Pancreas (tissue), 10 donors: ENCODE data around the gene SH2D1B. TPM values are rescaled to one million over a fixed set of nuclear protein-coding genes. Genes with fewer than 3 reads are reported as not detected.

Experiments
- ATAC-seq, 4 donors: fragments of 200-7000 bp; cut with Tn5 transposase; one replicate each; pipeline versions ENCODE4 v1.8.0 to v1.9.1; 2020; ENCODE audit warnings: mild to moderate bottlenecking in 4 of 4, moderate library complexity in 4 of 4
- DNase-seq, 6 donors: peaks; one replicate each; pipeline ENCODE4 v3.0.0-alpha.2; 2020
- FAIRE-seq: peaks from 2 replicates; lab custom pipeline; 2012; peaks lifted over from hg19 to GRCh38; lab: Jason Lieb, UNC
- H3K27ac ChIP-seq, 4 donors: fragments of 200-600 bp; sonication (generic); 1 replicate in 3 of 4; 2 replicates in 1 of 4; pipeline versions ENCODE4 v1.5.0 to v1.8.0; 2020
- H3K27me3 ChIP-seq, 4 donors: fragments of 200-600 bp; one replicate each; pipeline ENCODE4 v1.8.0; 2021
- H3K36me3 ChIP-seq, 3 donors: fragments of 200-600 bp; sonication (generic) in 1 of 3; one replicate each; pipeline versions ENCODE4 v1.5.0 to v1.8.0; 2020 to 2021
- H3K4me1 ChIP-seq, 3 donors: fragments of 200-600 bp; one replicate each; pipeline ENCODE4 v1.8.0; 2021
- H3K4me3 ChIP-seq, 4 donors: fragments of 200-600 bp; sonication (generic) in 2 of 4; one replicate each; pipeline versions ENCODE4 v1.5.0 to v1.8.0; 2020 to 2021
- H3K9me3 ChIP-seq, 4 donors: fragments of 200-600 bp; one replicate each; pipeline ENCODE4 v1.8.0; 2021
- WGBS, 2 donors: extraction: QIAGEN DNeasy Blood & Tissue Kit; methylation state at CpG; one replicate each; pipeline ENCODE4 v1.1.7; 2013; 5-methylcytosine and 5-hydroxymethylcytosine counted together
- intact Hi-C, 3 donors: fragments of 100-400 bp; cut with DNase I; formaldehyde crosslinking; loops; one replicate each; pipeline versions ENCODE4 v1.11.1 to v1.14.2; 2022
- polyA plus RNA-seq, 2 donors: library from polyadenylated mRNA; stranded (reverse); fragments of 200-250 nt; gene quantifications; one replicate each; pipeline ENCODE4 v1.2.3, GENCODE V29; 2013
- total RNA-seq, 6 donors: library from RNA; stranded (reverse); fragmentation: NEBNext Ultra II Directional in 4 of 6; extraction: Animal tissue kit (Norgen Biotek cat#: 25700) in 4 of 6; gene quantifications; one replicate each; pipeline versions ENCODE4 v1.2.1 to v1.2.4, GENCODE V29; 2021 to 2023
- TF ChIP-seq, protein P1 (sequence below), 4 donors: fragments of 200-600 bp; sonication (generic) in 3 of 4; IDR thresholded peaks; one replicate each; pipeline versions ENCODE4 v1.5.0 to v1.8.0; 2021; ENCODE audit warnings: antibody characterized with exemption in 4 of 4
- donor health status: healthy with polysubstance abuse.
- donor health status: DM: no; HTN: no; CAD: no; lungs with moderate emphysema.
- donor health status: DM: no; HTN: no; CAD: no.
- donor health status: control.
- donor health status: control.
- donor health status: Bipolar disorder and iron deficiency.
- donor health status: DM: yes; HTN: yes; CAD: no.
- donor health status: DM: no; HTN: no; CAD: no.
- donor health status: DM: no; HTN: no; CAD: no.
- donor health status: DM: yes; HTN: yes; CAD: no.

Gene SH2D1B
- total and polyA plus RNA-seq, 8 donors = 0.06 TPM; not detected in 7

GRCh38 chr1:162391790-162392563, 20.0 kb downstream of the SH2D1B start:
- Histone ChIP-seq H3K27ac (no peak overlapping the region), H3K27me3 (no peaks in the 10 kb centered on the region), H3K4me3 (no peak overlapping the region), H3K9me3 (no peaks in the 10 kb centered on the region), H3K36me3 (no peaks in the 10 kb centered on the region), H3K4me1 (no peaks in the 10 kb centered on the region)
- FAIRE-seq (no peak), DNase-seq (no peak), ATAC-seq (peak; percentile 64 to 81 (median 74))
- TF ChIP-seq, protein P1, sequence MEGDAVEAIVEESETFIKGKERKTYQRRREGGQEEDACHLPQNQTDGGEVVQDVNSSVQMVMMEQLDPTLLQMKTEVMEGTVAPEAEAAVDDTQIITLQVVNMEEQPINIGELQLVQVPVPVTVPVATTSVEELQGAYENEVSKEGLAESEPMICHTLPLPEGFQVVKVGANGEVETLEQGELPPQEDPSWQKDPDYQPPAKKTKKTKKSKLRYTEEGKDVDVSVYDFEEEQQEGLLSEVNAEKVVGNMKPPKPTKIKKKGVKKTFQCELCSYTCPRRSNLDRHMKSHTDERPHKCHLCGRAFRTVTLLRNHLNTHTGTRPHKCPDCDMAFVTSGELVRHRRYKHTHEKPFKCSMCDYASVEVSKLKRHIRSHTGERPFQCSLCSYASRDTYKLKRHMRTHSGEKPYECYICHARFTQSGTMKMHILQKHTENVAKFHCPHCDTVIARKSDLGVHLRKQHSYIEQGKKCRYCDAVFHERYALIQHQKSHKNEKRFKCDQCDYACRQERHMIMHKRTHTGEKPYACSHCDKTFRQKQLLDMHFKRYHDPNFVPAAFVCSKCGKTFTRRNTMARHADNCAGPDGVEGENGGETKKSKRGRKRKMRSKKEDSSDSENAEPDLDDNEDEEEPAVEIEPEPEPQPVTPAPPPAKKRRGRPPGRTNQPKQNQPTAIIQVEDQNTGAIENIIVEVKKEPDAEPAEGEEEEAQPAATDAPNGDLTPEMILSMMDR (IDR thresholded peaks at IDR 0.05) = peak; percentile 18 to 66 (median 56)
- WGBS, 2 donors = 30 to 40% methylated on average over 4 of the region's 4 CpGs
- intact Hi-C loops = no loop called here

DNA sequence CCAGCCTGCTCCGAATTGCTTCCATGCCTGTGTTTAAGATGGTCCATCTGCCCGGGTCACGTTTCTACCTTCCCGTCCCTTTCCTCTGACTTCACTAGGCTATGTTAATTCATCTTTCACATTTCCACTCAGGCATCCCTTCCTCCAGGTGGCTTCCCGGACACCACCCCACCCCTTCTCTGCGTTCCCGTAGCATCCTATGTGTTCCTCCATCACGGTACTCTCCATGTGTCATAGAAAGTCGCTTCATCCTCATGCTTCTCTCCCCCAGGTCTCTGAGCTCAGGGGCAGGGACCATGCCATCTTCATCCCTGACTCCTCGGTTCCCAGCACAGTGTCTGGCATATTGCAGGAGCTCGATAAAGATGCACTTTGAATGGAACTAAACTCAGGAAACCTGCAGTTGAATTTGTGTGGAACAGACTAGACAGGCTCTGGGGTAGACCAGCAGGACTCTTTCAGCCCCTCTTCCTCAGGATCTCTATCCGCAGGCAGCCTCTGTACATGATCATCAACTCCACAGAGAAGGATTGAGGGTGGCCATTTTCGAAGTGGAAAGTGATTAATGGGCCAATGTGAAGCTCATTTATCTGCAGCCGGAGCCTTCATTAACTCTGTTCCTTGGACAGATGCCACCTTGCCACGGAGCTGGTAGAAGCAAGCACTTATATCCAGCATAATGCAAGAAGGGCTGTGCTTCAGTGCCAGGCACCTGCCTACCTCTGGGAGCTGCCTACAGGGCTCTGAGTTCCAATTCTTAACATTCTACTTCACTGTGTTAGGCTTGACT, 21.3 kb downstream of the SH2D1B start:
- Histone ChIP-seq H3K4me3 (no peak overlapping the region), H3K4me1 (no peaks in the 10 kb centered on the region), H3K27ac (no peak overlapping the region), H3K9me3 (no peaks in the 10 kb centered on the region), H3K36me3 (no peaks in the 10 kb centered on the region), H3K27me3 (no peaks in the 10 kb centered on the region)
- no peak for FAIRE-seq
- TF ChIP-seq, protein P1 (IDR thresholded peaks at IDR 0.05) = no peak
- no peak for ATAC-seq
- intact Hi-C loops = no loop called here
- WGBS, 2 donors = 52 to 54% methylated on average over 15 of the region's 15 CpGs
- no peak for DNase-seq

GRCh38 chr1:162389971-162390370, 22.0 kb downstream of the SH2D1B start:
- Histone ChIP-seq H3K4me3 (no peak overlapping the region), H3K27ac (no peak overlapping the region), H3K4me1 (no peaks in the 10 kb centered on the region), H3K36me3 (no peaks in the 10 kb centered on the region), H3K27me3 (no peaks in the 10 kb centered on the region), H3K9me3 (no peaks in the 10 kb centered on the region)
- FAIRE-seq (no peak), ATAC-seq (peak in 1 of 4 donors; percentile 21), DNase-seq (no peak)
- 47 to 49% methylated on average over 9 of the region's 9 CpGs for WGBS, 2 donors
- TF ChIP-seq, protein P1 (IDR thresholded peaks at IDR 0.05) = no peak
- intact Hi-C loops = loop anchor here in 2 of 3 donors (5.0 to 10.0 kb wide), 2 partner anchors 333 to 335 kb away; no protein-coding TSS in a partner anchor

- Histone ChIP-seq H3K27me3 (no peaks in the 10 kb centered on the region), H3K4me1 (no peaks in the 10 kb centered on the region), H3K36me3 (no peaks in the 10 kb centered on the region), H3K4me3 (no peak overlapping the region), H3K9me3 (no peaks in the 10 kb centered on the region), H3K27ac (no peak overlapping the region)
- DNase-seq = no peak
- WGBS, 2 donors = 43 to 51% methylated on average over 11 of the region's 11 CpGs
- intact Hi-C loops = loop anchor here in 2 of 3 donors (5.0 to 10.0 kb wide), 2 partner anchors 332 to 334 kb away; no protein-coding TSS in a partner anchor
- no peak for FAIRE-seq
- no peak for ATAC-seq
- TF ChIP-seq, protein P1 (IDR thresholded peaks at IDR 0.05) = no peak
Observed at GRCh38 chr1:162389021-162389818, 22.7 kb downstream of the SH2D1B start.
